ENCODE results near the gene SLC37A1.

GRCh38 chr21:42505090-42505726, 8.4 kb upstream of the SLC37A1 start:
- TF ChIP-seq CTCF (IDR thresholded peaks at IDR 0.05 in 2 of 3, conservative IDR thresholded peaks at IDR 0.05 in 1 of 3; ENCODE audit: insufficient read depth in 2 of 3, low read depth in 1 of 3, low read length in 3 of 3) (no peak), TCF7L2 (IDR thresholded peaks at IDR 0.05; ENCODE audit: low read depth, low read length) (no peak), ZNF431 (CRISPR knock-in tag; IDR thresholded peaks at IDR 0.05) (no peak)

Measured in K562 (cell line).